Measurements from ENCODE around the gene AOPEP. TPM values are rescaled to one million over a fixed set of nuclear protein-coding genes. Genes with fewer than 3 reads are reported as not detected.

Gene AOPEP
- polyA plus RNA-seq, 5 donors, result 29.3 to 40.6 (median 37.4) TPM

DNA sequence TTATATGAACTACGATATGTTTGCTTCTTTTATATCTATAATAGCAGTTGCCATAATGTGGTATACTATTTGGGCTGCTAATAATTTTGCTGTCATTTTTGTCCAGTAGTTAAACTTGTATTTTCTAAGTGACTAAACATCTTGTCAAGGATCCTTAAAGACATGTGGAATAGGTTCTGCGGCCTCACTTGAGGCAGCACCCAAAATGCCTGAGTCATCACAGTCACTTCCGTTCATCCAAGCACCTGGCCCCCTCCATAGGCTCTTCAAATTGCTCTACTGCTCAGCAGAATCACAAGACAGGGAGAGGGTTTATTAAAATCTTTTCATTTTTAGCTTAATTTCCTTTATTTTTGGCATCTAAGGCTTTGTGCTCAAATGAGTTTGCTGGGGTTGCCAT is 259.1 kb downstream of the AOPEP start:
- DNase-seq, result no peak

DNA sequence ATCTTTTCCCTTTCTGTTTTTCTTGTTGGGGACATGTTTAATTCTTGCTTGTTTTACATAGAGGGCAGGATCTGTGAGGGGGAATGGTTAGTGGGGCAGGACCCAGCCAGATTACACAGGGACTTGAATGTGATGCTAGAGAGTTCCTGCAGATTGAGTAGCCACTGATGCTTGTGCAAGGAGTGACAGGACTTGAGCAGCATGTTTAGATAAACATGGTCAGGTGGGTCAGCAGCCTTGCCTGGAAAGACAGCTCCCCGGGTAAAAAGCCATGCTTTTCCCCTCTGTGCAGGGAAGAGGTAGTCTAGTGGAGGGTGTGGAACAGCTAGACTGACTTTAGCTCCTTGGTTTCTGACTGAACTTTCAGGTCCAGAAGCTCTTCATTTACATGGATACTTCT is 261.2 kb downstream of the AOPEP start:
- DNase-seq, result no peak

DNA sequence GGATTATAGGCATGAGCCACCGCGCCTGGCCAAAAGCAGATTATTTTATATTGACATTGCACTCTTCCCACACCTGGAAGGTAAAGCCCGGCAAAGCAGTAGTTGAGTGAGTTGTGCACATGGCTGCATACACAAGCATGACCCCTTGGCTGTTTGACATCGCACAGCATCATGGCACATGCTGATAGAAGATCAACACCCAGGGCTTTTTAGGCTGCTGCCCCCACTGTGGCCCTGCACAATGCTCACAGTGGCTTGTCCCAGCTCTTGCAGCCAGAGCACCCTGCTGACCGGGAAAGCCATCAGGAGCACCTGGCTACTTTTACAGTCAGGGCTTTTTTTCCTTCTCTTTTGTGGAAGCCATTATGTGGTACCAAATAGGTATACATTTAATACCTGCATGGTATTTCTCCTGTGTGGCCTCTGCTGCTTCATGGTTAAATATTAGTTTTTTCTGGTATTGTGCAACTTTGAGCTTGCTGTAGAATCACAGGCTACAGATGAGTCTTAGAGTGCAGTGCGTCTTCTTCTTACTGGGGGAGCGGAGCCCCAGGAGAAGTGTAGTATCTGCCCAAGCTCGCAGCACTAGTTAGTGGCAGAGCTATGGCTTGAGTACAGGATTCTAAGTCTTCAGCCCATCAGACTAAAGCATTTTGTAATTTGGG is 264.5 kb downstream of the AOPEP start:
- no peak for DNase-seq

DNA sequence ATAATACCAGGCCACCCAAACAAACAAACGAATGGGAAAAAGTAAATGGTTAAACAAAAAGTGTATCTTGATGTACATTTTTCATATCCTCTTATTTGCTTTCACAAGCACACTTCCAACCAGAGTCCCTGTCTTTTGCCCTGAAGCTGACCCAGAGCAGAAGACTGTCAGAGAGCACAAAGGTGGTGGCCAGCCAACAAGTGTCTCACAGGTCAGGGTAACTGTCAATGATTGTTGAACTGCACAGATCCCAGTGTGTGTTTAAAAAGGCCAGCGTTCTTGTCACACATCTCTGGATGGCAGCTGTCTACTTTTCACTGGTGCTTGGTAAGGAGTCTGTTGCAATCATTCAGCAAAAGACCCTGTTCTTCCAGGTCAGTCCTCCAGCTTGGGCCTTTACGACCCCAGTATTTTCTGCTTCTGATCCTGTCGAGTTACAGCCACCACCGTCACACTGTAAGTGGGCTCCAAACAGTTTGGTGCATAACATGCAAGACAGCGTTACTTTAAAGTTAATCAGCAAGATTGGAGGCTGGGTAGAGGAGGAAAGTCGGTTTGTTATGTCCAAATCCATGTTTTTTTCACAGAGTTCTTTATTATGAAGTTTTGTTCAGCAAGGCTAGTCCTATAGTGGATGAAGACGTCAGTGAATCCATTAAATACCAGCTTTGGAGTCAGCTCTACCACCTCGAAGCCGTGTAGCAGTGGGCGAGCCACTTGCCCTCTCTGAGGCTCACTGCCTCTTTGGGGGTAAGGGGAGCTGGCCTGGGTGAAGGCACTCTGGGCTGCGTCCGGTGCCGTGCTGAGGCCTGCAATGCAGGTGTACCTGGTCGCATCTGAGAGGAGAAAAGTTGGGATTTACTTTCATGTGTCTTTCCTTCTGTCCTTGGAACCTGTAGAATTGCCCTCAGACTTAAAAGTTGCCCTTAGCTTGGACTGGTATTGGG is 265.7 kb downstream of the AOPEP start:
- no peak for DNase-seq

DNA sequence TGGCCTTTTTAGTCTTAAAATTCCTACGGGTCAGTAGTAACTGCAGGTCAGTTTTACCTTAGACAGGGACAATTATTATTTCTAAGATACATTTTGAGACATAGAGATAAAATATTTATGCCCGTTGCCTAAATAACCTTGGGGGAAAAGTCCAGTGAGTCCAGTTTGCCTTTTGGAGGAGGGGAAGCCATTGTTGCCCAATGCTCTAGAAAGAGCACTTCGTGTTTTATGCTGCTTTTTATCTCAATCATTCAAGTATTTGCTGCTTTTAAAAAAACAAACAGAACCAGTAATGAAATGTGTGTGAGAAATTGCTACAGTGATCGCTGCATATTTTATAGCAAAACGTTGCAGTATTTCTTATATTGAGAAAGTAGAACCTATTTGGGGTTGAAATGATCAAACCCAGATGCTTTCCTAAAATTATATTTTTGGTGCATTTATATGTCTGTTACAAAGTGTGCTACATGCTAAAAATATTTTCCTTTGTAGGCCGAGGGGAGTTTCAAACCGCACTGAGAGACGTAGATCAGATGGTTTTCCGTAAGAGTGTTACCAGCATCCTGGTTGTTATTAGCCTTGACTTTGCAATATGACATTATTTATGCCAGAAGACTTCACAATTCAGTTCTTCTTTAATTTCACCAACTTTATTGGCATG is 266.8 kb downstream of the AOPEP start:
- DNase-seq, result no peak

DNA sequence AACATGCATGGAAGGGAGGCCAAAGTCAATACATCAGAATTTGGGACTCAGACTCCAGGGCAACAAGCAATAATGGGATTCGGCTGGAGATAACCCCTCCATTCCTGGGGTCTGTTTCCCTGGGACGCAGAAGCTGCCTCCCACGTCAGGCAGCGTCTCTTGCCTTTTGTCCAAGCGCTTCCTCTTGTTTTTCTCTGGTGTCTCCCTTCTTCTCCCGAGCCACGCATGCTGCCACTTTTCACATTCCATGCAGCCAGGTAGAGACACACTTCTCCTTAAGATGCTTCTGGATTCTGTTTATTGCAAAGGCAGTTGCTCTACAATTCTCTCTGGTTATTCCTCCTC is 267.3 kb downstream of the AOPEP start:
- DNase-seq, result no peak

DNA sequence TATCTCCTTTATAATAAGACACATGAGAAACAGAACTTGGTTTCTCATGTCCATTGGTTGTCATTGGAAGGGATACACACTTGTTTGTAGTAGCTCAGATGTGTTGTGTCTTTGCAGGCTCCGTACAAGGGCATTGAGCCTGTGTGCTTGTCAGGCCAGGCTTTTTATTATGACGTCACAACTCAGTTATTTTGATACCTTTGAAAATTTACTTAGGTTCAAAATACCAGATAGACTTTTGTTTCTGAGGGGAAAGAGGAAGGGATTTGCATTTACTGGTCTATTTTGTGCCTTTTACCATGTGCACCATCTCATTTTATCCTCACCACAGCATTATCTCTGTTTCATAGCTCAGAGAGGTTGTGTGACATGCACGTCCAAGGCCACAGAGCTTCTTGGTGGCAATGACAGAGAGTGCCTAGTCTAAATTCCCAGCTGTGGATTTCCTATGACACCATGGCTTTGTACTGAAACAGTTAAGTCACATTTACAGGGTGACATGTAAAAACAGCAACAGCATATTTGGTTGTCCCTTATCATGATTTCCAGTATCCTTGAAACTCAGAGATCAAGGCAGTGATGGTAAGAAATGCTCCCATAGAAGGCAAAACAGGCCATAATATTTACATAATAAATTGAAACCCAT is 268.7 kb downstream of the AOPEP start:
- no peak for DNase-seq

DNA sequence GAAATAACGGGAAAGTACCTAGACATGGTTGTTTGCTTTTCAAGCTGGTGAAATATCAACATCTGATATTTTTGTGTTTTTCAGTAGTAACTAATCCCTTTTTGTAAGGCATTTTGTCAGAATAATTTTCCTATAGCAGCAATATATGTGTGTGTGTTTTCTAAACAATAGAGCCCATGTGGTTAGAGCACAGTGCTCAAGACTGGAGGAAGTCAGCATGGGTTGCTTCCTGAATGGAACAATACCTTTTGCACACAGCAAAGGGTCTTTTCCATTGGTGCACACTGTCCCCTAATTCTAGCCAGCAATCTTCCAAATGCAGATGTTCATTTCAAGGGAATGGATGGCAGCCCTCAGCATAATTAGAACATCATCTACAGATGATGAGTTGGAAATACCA is 270.1 kb downstream of the AOPEP start:
- DNase-seq, result no peak

DNA sequence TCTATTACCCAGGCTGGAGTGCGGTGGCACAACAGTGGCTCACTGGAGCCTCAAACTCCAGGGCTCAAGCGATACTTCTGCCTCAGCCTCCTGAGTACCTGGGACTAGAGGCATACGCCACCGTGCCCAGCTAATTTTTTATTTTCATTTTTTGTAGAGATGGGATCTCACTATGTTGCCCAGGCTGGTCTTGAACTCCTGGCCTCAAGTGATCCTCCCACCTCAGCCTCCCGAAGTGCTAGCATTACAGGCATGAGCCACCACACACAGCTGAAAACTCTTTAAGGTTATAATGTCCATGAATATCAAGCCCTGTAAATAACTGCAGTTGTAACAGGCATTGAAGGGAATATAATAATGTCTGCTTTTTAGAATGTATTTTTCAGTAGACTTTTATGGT is 271.2 kb downstream of the AOPEP start:
- DNase-seq, result no peak

DNA sequence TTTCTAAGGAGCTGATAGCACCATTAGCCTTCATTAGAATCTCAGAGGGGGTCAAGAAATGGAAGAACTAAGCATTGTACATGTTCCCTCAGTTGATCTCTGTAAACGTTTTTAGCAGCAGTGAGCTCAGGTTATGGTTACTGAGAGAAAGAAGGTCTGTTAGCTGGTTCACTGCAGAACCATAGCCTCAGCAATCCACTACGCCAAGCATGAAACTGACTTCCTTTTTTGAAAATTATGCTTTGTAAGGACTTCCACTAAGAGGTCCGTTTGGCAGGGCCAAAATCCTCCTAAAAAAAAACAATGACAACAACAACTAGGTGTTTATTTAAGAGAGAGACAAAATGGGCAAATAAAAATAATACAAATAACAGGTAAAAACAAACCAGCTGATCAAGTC is 273.3 kb downstream of the AOPEP start:
- no peak for DNase-seq

DNA sequence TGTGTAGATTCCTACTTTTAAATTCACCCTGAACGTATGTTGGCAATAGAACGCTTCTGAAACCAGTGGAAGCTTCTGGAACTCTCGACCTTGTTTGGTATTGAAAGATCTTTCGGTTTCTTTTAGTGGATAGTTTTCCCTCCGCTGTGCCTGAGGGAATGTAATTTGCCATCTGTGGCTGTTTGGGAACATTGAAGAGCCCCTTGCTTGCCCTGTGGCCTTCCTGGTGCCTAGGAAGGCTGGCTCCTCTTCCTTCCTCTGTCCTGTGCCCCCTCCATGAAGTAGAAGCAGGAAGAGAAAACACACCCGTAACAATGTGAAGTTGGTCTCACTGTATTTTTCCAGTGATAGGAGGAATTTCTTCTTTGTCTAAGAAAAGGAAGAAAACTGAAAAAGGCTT is 274.3 kb downstream of the AOPEP start:
- DNase-seq, result no peak

DNA sequence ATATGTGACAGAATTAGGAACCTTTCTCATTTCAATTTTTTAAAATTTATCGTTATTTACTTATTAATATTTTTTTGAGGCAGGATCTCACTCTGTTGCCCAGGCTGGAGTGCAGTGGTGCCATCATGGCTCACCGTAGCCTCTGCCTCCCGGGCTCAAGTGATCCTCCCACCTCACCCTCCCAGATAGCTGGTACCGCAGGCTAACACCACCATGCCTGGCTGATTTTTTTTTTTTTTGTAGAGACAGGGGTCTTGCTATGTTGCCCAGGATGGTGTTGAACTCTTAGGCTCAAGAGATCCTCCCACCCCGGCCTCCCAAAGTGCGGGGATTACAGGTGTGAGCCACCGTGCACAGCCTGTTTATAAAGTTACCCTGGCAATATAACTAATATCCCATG is 275.2 kb downstream of the AOPEP start:
- DNase-seq, result no peak

DNA sequence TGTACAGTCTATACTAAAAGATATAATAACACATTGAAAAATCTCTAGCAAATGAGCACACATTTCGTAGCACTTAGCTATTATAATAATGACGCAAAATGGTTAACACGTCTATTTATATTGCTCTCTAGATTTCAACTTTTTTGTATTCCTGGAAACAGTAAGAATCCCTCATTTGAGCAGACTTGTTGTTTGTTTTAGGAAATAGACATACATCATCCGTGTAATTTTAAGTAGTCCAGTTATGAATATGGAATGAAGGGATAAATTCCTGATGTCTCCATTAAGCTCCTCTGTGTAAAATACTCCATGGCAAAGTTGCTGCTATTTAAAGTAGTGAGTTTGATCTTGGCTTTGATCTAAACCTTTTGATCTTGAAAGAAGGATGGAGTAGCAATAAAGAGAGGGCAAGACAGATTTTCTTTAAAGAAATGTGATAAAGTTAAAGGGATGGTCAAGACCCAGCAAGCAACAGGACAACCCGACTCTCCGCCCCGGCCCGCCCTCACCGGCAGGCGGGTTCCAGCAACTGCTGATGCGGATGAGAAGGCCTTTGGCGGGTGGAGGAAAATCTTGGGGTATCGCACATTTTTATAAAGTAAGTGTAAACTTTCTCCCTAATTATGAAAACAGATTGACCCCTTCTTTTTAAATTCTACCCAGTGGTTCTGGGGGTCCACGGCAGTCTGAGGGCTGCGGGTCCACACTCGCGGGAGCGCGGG is 277.4 kb downstream of the AOPEP start:
- DNase-seq, result no peak

DNA sequence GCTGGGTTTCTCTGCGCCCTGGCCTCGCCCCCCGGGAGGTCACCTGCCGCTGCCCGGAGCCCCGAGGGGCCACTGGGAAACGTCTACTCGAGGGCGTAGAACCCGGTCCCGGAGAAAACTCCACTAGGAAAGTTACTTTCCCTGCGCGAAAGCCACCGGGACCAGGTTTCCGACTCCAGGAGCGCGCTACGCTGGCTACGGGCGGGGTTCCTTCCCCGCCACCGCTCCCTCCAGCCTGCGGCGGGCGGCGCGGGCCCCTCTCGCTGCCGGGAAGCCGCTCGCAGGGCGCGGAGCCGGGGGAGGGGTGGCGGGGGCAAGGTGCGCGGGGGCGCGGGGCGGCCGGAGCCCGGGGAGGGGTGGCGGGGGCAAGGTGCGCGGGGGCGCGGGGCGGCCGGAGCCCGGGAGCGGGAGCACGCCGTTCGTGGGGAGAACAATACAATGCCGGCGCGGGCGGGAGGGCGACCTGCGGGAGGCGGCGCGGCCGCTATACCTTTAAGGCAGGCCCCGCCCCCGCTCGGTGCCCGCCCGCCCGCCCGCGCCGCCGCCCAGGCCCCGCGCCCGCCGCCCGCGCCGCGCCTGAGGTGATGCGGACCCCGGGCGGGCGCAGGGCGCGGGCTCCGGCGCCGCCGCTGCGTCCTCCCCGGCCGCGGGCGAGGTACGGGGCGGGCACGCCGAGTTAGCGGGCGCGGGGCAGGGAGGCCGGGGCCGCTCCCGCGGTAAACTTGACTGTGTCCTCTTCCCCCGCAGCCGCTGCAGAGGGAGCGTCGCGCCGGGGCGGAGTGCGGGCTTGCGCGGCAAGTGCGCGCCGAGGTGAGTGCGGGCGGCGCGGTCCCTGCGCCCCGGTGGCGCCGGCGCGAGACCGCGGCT is 278.1 kb downstream of the AOPEP start:
- DNase-seq, result no peak

DNA sequence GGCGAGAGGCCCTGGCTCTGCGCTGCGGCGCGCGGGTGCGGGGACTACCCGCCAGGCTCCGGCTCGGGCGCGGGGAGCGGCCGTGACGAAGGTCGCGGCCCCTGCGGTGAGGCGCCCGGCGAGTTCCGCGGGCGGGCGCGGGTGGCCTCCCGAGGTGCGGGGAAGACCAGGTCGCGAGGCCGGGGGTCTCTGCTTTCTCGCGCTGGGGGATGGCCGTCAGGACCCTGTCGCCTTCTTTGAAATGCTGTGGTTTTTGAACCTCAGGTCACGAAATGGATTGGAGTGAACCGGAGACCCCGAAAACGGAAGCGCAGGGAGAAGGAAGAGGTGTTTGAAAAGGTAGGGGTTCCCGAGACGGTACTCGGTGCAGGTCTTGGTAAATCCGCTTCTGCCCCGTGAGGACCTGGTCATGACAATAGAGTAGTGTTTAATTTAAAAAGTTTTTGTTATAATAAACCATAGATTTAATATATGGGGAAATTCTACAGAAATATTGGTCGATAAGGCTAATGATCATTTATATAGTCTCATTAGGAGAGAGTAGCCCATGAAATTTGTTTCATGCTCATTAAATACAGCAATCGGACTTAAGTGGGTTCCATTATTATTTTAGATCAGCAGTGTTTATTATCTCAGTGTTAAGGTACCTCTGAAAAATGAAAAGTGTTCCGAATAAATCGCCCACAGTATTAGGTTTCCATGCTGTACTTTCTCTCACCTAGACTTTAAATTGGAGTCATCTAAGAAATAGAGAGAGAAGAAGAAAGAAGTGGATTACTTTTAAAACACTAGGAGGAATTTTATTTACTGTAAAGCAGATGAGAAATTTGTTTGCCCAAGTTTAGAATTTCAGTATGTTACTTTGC is 279.0 kb downstream of the AOPEP start:
- no peak for DNase-seq

DNA sequence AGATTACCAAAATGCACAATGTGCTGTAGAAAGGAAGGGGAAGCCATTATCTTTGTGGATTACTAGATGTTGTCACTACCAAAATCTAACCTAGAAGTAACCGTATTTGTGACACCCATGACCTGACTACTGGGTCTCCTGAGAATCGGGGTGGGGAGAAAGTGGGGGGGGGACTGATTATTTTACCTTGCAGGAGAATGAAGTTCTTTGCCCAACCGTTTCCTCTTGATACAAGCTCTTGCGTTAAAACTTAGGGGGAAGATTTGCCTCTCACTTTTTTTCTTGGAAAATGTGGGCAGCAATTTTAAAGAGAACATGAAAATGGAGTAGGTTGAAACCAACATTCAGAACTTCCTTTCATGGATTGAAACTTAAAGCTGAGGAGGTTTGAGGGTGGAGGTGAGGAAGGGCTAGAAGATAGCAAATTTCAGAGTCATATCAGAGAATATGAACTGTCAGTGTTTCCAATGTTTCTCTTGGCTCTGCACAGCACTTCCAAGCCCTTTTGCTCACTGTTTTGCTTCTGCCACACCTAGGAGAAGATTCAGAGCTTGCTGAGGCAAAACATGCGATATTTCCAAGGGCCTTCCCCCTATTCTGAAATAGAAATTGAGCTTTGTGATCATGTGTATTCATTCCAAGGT is 280.8 kb downstream of the AOPEP start:
- no peak for DNase-seq

DNA sequence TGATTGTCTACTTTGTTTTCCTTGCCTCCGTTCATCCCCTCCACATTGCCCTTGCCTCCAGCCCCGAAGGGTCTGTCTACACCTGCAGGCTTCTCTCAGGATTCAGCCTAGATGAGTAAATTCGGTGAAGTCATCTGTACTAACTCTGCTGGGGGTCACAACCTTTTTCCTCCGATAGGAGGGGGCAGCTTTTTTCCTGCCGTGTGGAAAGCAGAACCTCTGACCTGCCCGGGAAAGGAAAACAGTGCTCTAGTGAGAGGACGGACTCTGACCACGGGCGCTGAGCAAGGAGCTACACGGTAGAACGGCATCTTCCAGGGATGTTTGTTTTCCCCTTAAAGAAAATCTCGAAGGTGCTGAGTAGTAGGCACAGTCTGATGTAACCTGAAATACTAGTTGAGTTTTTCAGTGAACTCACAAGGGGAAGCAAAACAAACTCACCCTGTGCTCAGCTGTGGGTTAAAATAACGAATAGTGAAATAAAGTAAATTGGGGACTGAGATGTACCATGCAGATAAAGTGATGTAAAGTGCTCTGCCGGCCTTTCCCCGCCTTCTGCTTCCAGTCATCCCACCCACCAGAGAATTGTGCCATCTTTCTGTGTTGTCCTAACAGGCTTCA is 281.8 kb downstream of the AOPEP start:
- no peak for DNase-seq

DNA sequence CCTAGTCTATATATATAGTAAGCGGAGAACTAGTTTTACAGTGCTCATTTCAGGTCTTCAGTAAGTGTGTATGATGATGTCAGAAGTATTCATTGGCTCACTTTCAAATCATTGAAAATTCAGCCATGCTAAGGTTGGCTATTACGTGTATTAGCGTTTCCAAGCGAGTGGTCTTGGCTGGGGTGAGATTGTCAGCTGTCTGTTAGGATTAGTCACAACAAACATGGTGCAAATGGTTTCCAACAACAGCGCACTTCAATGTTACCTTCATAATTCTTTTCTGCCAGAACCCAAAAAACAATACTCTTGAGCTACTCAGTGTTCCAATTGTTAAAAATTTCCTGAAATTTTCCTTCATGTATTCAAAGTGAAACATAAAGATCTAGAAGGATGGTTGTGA is 283.0 kb downstream of the AOPEP start:
- no peak for DNase-seq

DNA sequence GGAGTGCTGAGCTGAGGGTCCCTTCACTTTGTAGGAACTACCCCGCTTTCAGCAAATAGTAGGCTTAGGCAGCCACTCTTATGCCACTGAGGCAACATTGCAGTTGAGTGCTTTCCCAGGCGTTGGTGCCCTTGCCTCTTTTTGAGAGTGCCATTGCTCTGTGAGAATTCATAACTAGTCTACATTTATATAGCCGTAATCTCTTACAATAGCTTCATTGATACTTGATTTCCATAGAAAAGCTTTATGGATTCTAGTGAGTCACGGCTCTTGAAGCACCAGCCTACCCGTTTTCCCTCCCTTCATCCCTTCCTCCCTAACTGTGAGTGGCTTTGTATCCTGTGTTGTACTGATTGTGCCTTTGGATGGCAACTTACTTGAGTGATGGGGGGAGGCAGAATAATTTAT is 283.9 kb downstream of the AOPEP start:
- no peak for DNase-seq
